GM18861 (cell line): Measurements from ENCODE around the gene ISCU.

Experiments used
- ATAC-seq: cut with Tn5 transposase; IDR thresholded peaks from one replicate; pipeline ENCODE4 v1.9.1; 2021; ENCODE audit not compliant: unreplicated experiment

Gene ISCU

GRCh38 chr12:108602209-108602705, 39.9 kb downstream of the ISCU start:
- no peak for ATAC-seq

GRCh38 chr12:108602976-108603704, 40.7 kb downstream of the ISCU start:
- ATAC-seq: no peak

- ATAC-seq: no peak
These were observed 41.3 kb downstream of the ISCU start for GRCh38 chr12:108603743-108604142.

- ATAC-seq: no peak
These were observed 42.0 kb downstream of the ISCU start for GRCh38 chr12:108604208-108604941.

- ATAC-seq: no peak
These were observed 42.7 kb downstream of the ISCU start for GRCh38 chr12:108605000-108605689.

- no peak for ATAC-seq
These were observed 43.5 kb downstream of the ISCU start for GRCh38 chr12:108605690-108606406.

- no peak for ATAC-seq
These were observed 44.1 kb downstream of the ISCU start for GRCh38 chr12:108606492-108606891.

- no peak for ATAC-seq
These were observed 45.7 kb downstream of the ISCU start for GRCh38 chr12:108607981-108608600.

GRCh38 chr12:108608616-108609015, 46.2 kb downstream of the ISCU start:
- ATAC-seq: no peak

GRCh38 chr12:108609537-108610335, 47.3 kb downstream of the ISCU start:
- no peak for ATAC-seq

- no peak for ATAC-seq
These were observed 48.0 kb downstream of the ISCU start for GRCh38 chr12:108610336-108610815.

- ATAC-seq: no peak
These were observed 48.6 kb downstream of the ISCU start for GRCh38 chr12:108610856-108611605.

GRCh38 chr12:108611884-108612415, 49.6 kb downstream of the ISCU start:
- no peak for ATAC-seq

- ATAC-seq: no peak
These were observed 50.4 kb downstream of the ISCU start for GRCh38 chr12:108612788-108613282.

- no peak for ATAC-seq
These were observed 51.2 kb downstream of the ISCU start for GRCh38 chr12:108613548-108613947.

- ATAC-seq: no peak
These were observed 51.6 kb downstream of the ISCU start for GRCh38 chr12:108614041-108614440.

GRCh38 chr12:108614639-108615038, 52.2 kb downstream of the ISCU start:
- no peak for ATAC-seq

GRCh38 chr12:108615918-108616317, 53.5 kb downstream of the ISCU start:
- ATAC-seq: no peak
